Heart left ventricle (tissue), 16 donors: ENCODE measurements around the gene RFFL. TPM values are rescaled to one million over a fixed set of nuclear protein-coding genes. Genes with fewer than 3 reads are reported as not detected.

Source experiments
- ATAC-seq, 4 donors: fragments of 200-7000 bp; cut with Tn5 transposase; one replicate each; pipeline ENCODE4 v1.9.1; 2020 to 2022; ENCODE audit warnings: moderate library complexity in 4 of 4, mild to moderate bottlenecking in 3 of 4, moderate number of reproducible peaks in 1 of 4
- DNase-seq, 5 donors: peaks; one replicate each; pipeline ENCODE4 v3.0.0-alpha.2; 2020
- H3K27ac ChIP-seq, 12 donors: fragments of 200-600 bp; sonication (generic) in 4 of 12; one replicate each; pipeline versions ENCODE4 v1.5.0 to v1.8.0; 2016 to 2022; ENCODE audit warnings: mild to moderate bottlenecking in 2 of 12
- H3K27me3 ChIP-seq, 9 donors: fragments of 200-600 bp; sonication (generic) in 2 of 9; one replicate each; pipeline versions ENCODE4 v1.5.1 to v1.8.0; 2016 to 2022; ENCODE audit warnings: mild to moderate bottlenecking in 3 of 9
- H3K36me3 ChIP-seq, 9 donors: fragments of 200-600 bp; sonication (generic) in 2 of 9; one replicate each; pipeline versions ENCODE4 v1.5.0 to v1.8.0; 2018 to 2022; ENCODE audit warnings: mild to moderate bottlenecking in 2 of 9
- H3K4me1 ChIP-seq, 12 donors: fragments of 200-600 bp; sonication (generic) in 4 of 12; one replicate each; pipeline versions ENCODE4 v1.5.0 to v1.8.0; 2016 to 2022; ENCODE audit warnings: mild to moderate bottlenecking in 3 of 12
- H3K4me3 ChIP-seq, 12 donors: fragments of 200-600 bp; sonication (generic) in 4 of 12; one replicate each; pipeline versions ENCODE4 v1.5.0 to v1.8.0; 2017 to 2022; ENCODE audit warnings: mild to moderate bottlenecking in 9 of 12, moderate library complexity in 4 of 12
- H3K9me3 ChIP-seq, 12 donors: fragments of 200-600 bp; sonication (generic) in 4 of 12; one replicate each; pipeline versions ENCODE4 v1.5.0 to v1.8.0; 2016 to 2022; ENCODE audit warnings: mild to moderate bottlenecking in 1 of 12
- CTCF ChIP-seq, 12 donors: fragments of 200-600 bp; sonication (generic) in 4 of 12; IDR thresholded peaks; one replicate each; pipeline versions ENCODE4 v1.5.0 to v1.8.0; 2018 to 2022; ENCODE audit warnings: antibody characterized with exemption in 12 of 12, mild to moderate bottlenecking in 5 of 12
- POLR2A ChIP-seq, 2 donors: fragments of 450-650 bp; IDR thresholded peaks; one replicate each; pipeline ENCODE4 v1.6.1; 2017; ENCODE audit warnings: antibody characterized with exemption in 2 of 2, mild to moderate bottlenecking in 2 of 2, moderate library complexity in 2 of 2
- WGBS, 4 donors: extraction: QIAGEN DNeasy Blood & Tissue Kit in 2 of 4; methylation state at CpG; one replicate each; pipeline versions ENCODE4 v1.1.5 to v1.1.7; 2013 to 2018; 5-methylcytosine and 5-hydroxymethylcytosine counted together
- intact Hi-C, 10 donors: fragments of 100-400 bp; cut with DNase I; formaldehyde crosslinking; loops; one replicate each; pipeline versions ENCODE4 v1.11.1 to v1.14.2; 2022
- polyA plus RNA-seq, 2 donors: library from polyadenylated mRNA; stranded (reverse); fragments of 200-250 nt; gene quantifications; one replicate each; pipeline ENCODE4 v1.2.3, GENCODE V29; 2013
- total RNA-seq, 9 donors: library from RNA; depleted of rRNA in 2 of 9; stranded (reverse); fragments of >200 nt in 2 of 9; fragmentation: NEBNext Ultra II Directional in 3 of 9; extraction: Animal tissue kit (Norgen Biotek cat#: 25700) in 3 of 9; gene quantifications; one replicate each; pipeline versions ENCODE4 v1.1.0 to v1.2.4, GENCODE V29; 2016 to 2023
- donor health status: ischemic (EF 13 %, LVEDD 7.1; RV severe dilation, severe dysfunction).
- donor health status: healthy with polysubstance abuse.
- donor health status: DM: no; HTN: yes; CAD: no.
- donor health status: DM: no; HTN: no; CAD: no.
- donor health status: ischemic (EF 25% LVEDD 6.9; RV normal size, moderate dysfunction).
- donor health status: ischemic (EF 25% LVEDD 5.7; RV mildly dilated, moderate dysfunction).
- donor health status: healthy.
- donor health status: DM: yes; HTN: yes; CAD: no.
- donor health status: ischemic (EF 35%, LVEDD 5.7; RV mildly dilated, moderate dysfunction).
- donor health status: nonischemic (EF 11% LVEDD 7.7; RV severe dilation, severe dysfunction).
- donor health status: DM: yes; HTN: yes; CAD: no.
- donor health status: PGD.
- donor health status: ischemic (EF 29% LVEDD 5.4; RV normal size, mild dysfunction).
- donor health status: nonischemic (EF 23%, LVEDD 6.1; RV moderate dilation, normal function).

RFFL gene
- total and polyA plus RNA-seq, 11 donors, result 2.6 to 21.6 (median 13.0) TPM

- intact Hi-C loops, result loop anchor here in 7 of 10 donors (2.0 to 10.0 kb wide), 7 partner anchors 19 to 593 kb away; partner anchors contain the start of genes PEX12 (in 2 of the 7), CCT6B (in 1 of the 7) and ZNF830 (in 1 of the 7)
- Histone ChIP-seq H3K27ac (peak overlapping the region in 11 of 12 donors; percentile 97 to 100 (median 99)), H3K4me3 (peak overlapping the region in 11 of 12 donors; percentile 69 to 98 (median 93)), H3K27me3 (no peaks in the 10 kb centered on the region), H3K4me1 (peaks cover 0 to 28% (median 18%) of the 10 kb centered on the region in 12 donors), H3K9me3 (no peaks in the 10 kb centered on the region), H3K36me3 (peaks cover 0 to 34% (median 19%) of the 10 kb centered on the region in 9 donors)
- no peak for TF ChIP-seq CTCF (IDR thresholded peaks at IDR 0.05)
- DNase-seq (no peak), ATAC-seq (no peak)
- 17 to 21% (median 19%) methylated on average over 8 of the region's 8 CpGs for WGBS, 4 donors
Observed at GRCh38 chr17:34981538-34982241, 81.8 kb downstream of the RFFL start.

GRCh38 chr17:34980681-34981537 lies 82.6 kb downstream of the RFFL start:
- Histone ChIP-seq H3K4me1 (peaks cover 0 to 28% (median 18%) of the 10 kb centered on the region in 12 donors), H3K27me3 (no peaks in the 10 kb centered on the region), H3K4me3 (peak overlapping the region; percentile 69 to 98 (median 92)), H3K36me3 (peaks cover 0 to 27% (median 12%) of the 10 kb centered on the region in 9 donors), H3K9me3 (no peaks in the 10 kb centered on the region), H3K27ac (peak overlapping the region; percentile 95 to 100 (median 98))
- ATAC-seq, result peak; percentile 65 to 96 (median 92)
- WGBS, 4 donors, result 0 to 1% (median 0%) methylated on average over 23 to 69 of the region's 69 CpGs
- DNase-seq, result peak; percentile 78 to 89 (median 80)
- intact Hi-C loops, result loop anchor here in 8 of 10 donors (1.0 to 10.0 kb wide), 8 partner anchors 18 to 594 kb away; partner anchors contain the start of genes CCT6B (in 4 of the 8), ZNF830 (in 4 of the 8) and PEX12 (in 2 of the 8)
- TF ChIP-seq POLR2A (IDR thresholded peaks at IDR 0.05) (peak in 1 of 2 donors; percentile 42), CTCF (IDR thresholded peaks at IDR 0.05) (peak in 9 of 12 donors; percentile 11 to 56 (median 39))

DNA sequence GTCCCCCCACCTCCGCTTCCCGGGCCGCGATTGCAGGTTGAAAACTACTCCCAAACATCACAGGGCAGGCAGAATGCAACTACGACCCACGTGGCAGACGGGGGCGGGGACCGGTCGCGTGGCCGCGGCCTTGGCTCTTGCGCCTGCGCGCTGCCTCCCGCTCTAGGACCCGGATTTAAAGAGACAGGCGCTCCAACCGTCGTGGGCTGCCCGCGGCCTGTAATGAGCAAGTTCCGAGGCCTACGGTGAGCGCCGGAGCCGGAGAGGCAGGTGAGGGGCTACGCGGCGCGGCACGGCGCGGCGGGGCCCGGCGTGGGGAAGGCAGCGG lies 83.2 kb downstream of the RFFL start, which contains the start of gene LIG3:
LIG3 (plus strand) TSS at position 160 of the 328 bp plus-strand sequence. CDS start 2,494 bp downstream, outside the sequence.
- H3K4me1 ChIP-seq, result peaks cover 0 to 28% (median 18%) of the 10 kb centered on the region in 12 donors
- H3K27ac ChIP-seq, result peak within 1 kb of the TSS; percentile 95 to 100 (median 98)
- no peaks in the 10 kb centered on the region for H3K27me3 ChIP-seq
- H3K9me3 ChIP-seq, result no peaks in the 10 kb centered on the region
- DNase-seq (peak; percentile 94 to 97 (median 96)), ATAC-seq (peak; percentile 93 to 97 (median 96))
- peak in 1 of 2 donors; percentile 44 for TF ChIP-seq POLR2A (IDR thresholded peaks at IDR 0.05)
- TF ChIP-seq CTCF (IDR thresholded peaks at IDR 0.05), result no peak
- intact Hi-C loops, result loop anchor here in 8 of 10 donors (1.0 to 10.0 kb wide), 8 partner anchors 18 to 594 kb away; partner anchors contain the start of genes CCT6B (in 4 of the 8), ZNF830 (in 4 of the 8) and PEX12 (in 2 of the 8)
- WGBS, 4 donors, result 0% methylated on average over 35 to 39 of the region's 39 CpGs
- peak within 1 kb of the TSS; percentile 69 to 98 (median 92) for H3K4me3 ChIP-seq
- peaks cover 0 to 21% (median 9%) of the 10 kb centered on the region in 9 donors for H3K36me3 ChIP-seq
